Activated CD8-positive, alpha-beta memory T cell treated with anti-CD3 and anti-CD28 coated beads, Interleukin-2, amount 50 U/mL, for 4 hours (primary cell): Measurements from ENCODE around the gene TIMM22.
"Not testable (repeated sequence)": the region's sequence is repeated elsewhere in the genome, so short reads cannot be mapped to it uniquely, and the experiment has no call there.

ENCODE experiments used
- DNase-seq: peaks from one replicate; pipeline ENCODE4 v3.0.0-alpha.2; 2020

TIMM22 gene

DNA sequence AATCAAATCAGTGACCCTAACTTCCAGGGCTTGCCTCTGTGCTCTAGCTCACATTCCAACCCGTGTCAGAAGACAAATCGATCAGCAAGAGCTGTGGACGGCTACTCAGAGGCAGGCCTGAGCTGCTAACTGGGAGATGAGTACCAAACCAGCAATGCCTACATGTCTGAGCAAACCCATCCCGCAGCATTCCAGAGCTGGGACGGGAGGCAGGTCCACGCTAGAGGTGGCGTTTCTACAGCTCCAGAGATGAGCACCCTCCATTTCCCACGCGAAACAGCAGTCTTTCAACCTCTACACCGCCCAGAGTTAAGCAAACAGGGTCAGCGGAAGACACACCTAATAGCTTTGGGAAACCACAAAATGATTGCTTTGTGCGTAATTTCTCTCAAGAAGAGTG lies 23.9 kb upstream of the TIMM22 start:
- DNase-seq, result no peak

DNA sequence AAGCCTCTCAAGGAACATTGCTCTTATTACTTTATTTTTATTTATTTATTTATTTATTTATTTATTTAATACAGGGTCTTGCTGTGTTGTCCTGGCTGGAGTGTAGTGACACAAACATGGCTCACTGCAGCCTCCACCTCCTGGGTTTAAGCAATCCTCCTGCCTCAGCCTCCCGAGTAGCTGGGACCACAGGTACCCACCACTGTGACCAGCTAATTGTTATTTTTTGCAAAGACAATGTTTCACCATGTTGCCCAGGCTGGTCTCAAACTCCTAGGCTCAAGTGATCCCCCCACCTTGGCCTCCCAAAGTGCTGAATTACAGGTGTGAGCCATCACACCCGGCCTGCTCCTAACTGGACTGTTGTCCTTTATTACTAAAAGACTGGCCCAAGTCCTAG lies 22.2 kb upstream of the TIMM22 start:
- not testable (repeated sequence) for DNase-seq

DNA sequence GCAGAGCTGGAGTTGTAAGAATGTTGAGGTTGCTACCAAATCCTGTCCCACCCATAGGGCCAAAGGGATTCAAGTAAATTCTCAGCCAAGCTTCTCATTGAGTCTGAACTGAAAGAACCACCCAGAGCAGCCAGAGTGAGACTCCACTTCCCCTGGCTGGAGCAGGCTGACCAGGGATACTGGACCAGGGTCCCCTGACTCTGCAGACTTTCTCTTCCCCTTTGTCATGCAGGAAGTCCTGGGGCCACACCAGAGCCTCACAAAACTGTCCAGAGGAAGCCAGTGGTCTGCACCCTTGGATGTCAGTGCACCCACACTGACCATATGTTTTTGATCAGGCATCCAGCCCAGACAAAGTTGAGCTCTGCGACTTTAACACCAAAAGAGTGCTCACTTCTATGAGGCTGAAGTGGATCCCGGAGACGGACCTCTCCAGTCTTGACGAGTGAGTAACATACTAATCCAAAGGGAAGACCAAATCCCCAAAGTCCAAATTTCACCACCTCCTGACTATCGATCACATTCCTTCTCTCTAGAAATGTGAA lies 21.5 kb upstream of the TIMM22 start:
- no peak for DNase-seq

DNA sequence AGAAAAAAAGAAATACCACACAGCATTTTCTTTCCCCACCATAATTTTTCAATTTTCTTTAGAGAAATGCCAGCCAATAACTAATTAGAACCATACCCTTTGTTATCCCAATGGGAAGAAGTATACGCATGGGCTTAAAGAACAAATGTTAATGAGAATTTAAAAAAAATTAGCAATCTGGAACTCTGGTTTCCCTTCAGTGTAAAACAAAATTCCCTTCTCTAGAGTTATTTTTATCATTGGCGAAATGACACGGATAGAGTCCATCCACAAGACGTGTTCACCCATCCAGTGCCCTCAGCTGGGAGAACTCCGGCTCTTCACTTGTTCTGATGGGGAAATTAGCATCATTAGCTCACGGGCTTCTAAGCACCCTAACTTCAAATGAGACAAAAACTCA lies 20.6 kb upstream of the TIMM22 start:
- no peak for DNase-seq

DNA sequence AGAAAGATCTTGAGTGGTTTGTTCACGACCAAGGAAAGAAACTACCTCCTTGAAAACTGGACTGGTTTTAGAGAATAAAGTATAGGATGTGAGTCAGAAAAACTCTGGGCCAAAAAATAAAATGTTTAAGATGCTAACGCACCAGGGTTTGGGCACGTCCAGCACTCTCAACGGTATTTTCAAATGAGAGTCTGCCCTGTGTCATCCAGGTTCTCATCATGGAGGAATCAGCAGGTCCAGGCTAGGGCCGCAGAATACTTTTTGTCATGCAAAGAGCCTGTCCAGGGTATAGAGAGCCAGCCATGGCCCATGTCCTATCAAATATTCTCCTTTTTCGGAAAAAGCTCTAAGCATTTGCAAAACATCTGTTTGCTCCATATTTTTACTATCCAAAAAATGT lies 19.8 kb upstream of the TIMM22 start:
- no peak for DNase-seq

DNA sequence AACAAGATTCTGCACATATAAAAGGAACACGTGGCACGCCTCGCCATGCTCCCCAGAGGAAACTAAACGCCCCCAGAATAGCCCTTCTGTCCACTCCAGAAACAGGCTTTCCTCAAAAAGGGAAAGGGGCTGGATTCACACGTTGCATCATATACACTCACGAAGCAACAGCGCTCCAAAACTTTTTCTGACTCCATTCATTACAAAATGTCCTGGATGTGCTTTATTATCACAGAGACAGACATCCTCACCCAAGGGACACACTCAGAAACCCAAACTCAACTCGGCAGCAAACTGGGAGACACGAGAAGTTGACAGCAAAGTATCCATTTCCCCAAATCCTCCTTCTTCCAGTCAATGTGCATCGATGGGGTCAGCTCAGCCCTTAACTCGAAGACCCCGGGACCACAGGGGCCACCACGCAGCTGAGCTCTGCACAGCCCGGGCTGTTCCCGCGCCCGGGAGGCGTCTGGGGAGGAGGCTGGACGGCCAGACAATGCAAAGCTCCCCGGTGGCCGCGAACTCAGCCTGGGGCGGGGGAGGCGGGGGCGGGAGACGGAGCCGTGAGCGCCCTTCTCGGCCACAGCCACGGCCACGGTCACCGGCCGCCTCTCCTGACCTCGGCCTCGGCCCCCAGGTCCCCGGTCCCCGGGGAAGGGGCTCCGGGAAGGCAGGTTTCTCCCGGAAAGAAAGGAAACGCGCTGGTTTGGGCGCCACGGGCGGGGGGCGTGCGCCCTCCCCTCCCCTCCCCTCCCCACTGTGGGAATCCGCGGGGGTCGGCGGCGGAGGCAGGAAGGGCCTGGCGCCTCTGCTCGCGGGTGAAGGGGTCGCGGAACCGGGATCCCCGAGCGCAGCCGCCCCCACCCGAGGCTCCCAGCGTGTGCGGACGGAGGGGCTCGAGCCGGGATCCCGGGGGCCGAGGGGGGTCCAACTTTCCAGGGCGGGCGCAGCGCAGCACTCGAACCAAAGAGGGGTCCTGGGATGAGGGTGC lies 18.5 kb upstream of the TIMM22 start:
- no peak for DNase-seq

DNA sequence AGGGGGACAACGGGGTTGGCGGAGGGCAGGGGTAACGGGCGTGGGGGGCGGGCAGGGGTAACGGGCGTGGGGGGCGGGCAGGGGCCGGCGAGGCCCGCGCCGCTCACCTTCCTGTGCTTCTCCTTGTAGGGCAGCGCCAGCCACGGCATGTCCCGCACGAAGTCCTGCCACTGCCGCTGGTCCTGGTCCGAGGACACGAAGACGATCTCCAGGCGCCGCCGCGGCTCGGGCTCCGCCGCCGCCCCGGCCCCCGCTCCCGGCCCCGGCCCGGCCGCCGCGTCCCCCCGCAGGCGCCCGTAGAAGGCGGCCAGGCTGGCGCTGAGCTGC lies 17.8 kb upstream of the TIMM22 start:
- no peak for DNase-seq

DNA sequence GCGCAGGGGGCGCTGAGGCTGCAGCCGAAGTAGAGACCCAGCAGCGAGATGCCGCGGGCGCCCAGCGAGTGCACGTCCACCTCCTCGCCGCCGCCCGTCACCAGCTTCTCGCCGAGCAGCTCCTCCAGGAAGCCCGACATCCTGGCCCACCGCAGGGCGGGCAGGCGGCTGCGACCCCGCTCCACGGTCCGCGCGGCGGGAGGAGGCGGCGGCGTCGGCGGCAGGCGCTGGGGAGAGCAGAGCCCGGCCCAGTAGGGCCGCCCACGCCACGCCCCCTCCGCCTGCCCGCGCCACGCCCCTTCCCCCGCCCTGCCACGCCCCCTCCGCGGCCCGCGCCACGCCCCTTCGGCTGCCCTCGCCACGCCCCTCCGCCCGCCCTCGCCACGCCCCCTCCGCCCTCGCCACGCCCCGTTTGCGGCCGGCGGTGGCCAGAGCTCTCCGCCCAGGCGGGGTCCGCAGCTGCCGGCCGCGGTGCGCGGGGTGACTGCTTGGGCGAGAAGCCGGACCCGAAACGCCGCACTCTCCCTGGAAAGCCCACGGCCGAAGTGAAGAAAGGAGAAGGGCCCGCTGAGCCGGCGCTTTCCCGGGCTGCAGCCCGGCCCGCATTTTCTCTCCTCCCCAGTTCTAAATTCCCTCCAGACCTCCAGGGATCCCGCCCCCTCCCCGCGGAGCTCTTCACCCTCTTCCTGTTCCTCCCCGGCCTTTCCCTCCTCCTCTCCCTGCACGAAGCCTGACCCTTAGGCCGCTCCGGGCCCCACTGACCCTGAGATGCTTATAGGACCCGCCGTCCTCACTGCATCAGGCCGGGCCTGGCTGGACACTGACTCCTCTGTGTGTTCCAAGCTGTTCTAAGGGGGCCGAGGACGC lies 17.2 kb upstream of the TIMM22 start, which contains the start of gene NXN:
NXN (minus strand) TSS at position 238 of the 867 bp plus-strand sequence.
- peak; percentile 91 for DNase-seq

GRCh38 chr17:980406-981291 lies 16.3 kb upstream of the TIMM22 start:
- peak; percentile 69 for DNase-seq

- DNase-seq, result no peak
Observed at GRCh38 chr17:981292-981658, 15.7 kb upstream of the TIMM22 start.

DNA sequence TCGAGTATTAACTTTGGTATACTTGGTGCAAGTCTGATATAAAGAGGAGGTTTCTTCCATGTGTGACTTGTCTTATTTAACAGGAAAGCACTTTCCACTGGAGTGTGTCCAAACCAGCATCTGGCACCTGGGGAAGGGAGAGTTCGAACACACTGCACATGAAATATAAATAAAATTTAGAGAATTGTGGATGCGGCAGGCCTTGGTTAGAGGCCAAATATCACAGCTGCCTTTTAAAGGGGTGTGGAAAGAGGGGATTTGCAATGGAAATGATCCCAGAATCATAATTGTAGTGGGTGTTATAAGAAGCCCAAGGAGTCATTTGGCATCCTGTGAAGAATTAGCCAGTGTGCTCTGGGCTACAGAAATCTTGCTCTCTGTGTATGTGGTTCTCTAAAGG lies 13.0 kb upstream of the TIMM22 start:
- DNase-seq, result no peak

DNA sequence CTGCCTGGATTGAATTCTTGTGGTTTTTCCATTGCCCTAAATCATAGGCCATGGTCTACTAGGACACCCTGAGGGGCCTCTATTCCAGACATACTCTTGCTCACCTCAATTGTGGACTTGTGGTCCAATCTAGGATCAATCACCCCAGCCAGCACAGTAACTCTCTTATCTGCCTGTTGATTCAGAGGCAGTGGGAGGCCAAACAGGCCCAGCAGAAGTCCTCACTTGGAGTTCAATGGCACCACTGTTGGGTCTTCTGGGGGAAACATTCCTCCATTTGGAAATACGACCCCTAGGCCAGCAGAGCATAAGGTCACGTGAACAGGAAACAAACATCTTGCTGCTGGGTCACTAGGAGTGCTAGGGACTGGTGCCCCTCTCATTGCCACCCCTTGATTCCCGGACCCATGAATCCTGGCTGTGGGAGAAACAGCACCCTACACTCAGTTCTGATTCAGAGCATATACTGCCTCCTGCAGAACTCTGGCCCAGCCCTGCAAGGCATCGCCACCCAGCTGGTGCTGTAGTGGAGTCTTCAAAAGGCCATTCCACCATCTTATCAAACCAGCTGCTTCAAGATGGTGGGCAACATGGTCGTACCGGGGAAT lies 10.5 kb upstream of the TIMM22 start:
- DNase-seq, result no peak

GRCh38 chr17:987931-988330 lies 9.0 kb upstream of the TIMM22 start:
- DNase-seq, result no peak

DNA sequence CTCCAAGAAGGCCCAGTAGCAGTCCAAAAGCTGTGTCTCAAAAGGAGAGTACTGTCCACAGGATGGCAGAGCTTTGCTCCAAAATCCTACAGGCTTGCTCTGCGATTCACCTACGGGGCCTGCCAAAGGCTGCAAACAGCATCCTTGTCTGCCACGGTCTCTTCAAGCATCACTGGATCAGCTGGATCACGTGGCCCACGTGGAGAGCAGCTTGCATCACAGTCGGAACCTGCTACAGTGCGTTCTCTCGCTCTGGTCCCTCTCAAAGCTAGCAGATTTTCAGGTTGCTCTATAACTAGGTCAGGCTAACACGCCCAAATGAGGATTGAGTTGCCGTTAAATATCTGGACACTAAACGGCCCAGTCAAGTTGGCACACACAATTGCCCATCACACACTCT lies 8.4 kb upstream of the TIMM22 start:
- DNase-seq, result no peak

- no peak for DNase-seq
Observed at GRCh38 chr17:992933-993332, 4.0 kb upstream of the TIMM22 start.

- DNase-seq, result not testable (repeated sequence)
Observed at GRCh38 chr17:995324-995723, 1.6 kb upstream of the TIMM22 start.

GRCh38 chr17:998111-998510 lies 1.2 kb downstream of the TIMM22 start:
- DNase-seq, result no peak

GRCh38 chr17:1000597-1001461 lies 3.9 kb downstream of the TIMM22 start:
- no peak for DNase-seq

DNA sequence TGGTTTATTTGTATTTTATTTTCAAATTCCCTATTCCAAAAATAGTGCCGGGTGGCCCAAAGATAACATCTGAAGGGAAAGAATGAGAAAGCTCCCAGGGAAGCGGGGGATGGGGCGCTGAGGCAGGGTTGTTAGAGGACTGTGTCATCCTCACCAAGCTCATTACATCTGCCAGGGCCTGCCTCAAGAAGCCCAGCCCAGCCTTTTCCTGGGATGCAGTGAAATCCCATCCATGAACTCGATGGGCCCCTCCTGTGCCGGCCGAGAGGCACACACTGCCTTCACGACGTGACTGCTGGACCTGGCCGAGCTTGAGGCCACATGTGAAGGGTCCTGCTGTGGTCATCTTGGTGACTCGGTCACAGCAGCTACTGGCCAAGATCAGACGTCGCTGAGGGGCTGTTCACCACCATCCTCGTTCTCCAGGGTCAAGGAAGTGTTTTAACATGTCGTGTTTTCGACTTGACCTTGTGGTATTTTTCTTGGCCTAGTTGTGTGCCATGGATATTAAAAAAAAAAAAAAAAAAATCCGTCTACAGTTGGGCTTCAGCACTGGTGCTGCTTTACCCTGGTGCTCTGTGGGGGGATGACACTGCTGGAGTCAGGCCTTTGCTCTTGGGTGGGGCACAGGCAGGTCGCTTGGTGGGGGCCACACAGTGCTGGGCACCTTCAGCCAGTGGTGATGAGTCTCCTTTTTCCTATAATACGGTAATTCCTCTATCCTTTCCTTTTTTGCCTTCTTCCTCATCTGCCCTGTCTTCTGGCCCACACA lies 4.9 kb downstream of the TIMM22 start:
- no peak for DNase-seq

DNA sequence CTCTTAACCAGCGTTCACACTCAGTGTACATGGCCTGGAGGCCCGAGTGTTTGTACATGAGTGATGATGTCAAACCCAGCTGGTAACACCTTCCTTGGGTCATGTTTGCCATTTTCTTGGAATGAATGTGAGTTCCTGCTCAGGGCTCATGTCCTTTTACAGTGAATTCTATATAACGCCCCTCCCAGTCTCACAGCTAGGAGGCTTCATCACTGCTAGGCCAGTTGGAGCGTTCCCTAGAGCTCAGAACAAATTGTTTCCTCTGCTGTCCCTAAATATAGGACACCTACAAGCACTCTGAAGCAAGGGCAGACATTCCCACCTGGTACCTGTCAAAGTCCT lies 5.5 kb downstream of the TIMM22 start:
- no peak for DNase-seq
